ENCODE measurements around the gene EPO.

The EPO gene

DNA sequence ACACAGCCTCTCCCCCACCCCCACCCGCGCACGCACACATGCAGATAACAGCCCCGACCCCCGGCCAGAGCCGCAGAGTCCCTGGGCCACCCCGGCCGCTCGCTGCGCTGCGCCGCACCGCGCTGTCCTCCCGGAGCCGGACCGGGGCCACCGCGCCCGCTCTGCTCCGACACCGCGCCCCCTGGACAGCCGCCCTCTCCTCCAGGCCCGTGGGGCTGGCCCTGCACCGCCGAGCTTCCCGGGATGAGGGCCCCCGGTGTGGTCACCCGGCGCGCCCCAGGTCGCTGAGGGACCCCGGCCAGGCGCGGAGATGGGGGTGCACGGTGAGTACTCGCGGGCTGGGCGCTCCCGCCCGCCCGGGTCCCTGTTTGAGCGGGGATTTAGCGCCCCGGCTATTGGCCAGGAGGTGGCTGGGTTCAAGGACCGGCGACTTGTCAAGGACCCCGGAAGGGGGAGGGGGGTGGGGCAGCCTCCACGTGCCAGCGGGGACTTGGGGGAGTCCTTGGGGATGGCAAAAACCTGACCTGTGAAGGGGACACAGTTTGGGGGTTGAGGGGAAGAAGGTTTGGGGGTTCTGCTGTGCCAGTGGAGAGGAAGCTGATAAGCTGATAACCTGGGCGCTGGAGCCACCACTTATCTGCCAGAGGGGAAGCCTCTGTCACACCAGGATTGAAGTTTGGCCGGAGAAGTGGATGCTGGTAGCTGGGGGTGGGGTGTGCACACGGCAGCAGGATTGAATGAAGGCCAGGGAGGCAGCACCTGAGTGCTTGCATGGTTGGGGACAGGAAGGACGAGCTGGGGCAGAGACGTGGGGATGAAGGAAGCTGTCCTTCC is 620 bp downstream of the EPO start:
- H3K79me2 ChIP-seq (ENCODE audit: insufficient read depth, low read length): no peaks in the 10 kb centered on the region
- ATAC-seq (ENCODE audit: insufficient read depth, low read depth) (no peak), DNase-seq (no peak)
- TF ChIP-seq, protein P1, sequence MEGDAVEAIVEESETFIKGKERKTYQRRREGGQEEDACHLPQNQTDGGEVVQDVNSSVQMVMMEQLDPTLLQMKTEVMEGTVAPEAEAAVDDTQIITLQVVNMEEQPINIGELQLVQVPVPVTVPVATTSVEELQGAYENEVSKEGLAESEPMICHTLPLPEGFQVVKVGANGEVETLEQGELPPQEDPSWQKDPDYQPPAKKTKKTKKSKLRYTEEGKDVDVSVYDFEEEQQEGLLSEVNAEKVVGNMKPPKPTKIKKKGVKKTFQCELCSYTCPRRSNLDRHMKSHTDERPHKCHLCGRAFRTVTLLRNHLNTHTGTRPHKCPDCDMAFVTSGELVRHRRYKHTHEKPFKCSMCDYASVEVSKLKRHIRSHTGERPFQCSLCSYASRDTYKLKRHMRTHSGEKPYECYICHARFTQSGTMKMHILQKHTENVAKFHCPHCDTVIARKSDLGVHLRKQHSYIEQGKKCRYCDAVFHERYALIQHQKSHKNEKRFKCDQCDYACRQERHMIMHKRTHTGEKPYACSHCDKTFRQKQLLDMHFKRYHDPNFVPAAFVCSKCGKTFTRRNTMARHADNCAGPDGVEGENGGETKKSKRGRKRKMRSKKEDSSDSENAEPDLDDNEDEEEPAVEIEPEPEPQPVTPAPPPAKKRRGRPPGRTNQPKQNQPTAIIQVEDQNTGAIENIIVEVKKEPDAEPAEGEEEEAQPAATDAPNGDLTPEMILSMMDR (IDR thresholded peaks at IDR 0.05; ENCODE audit: borderline replicate concordance, extremely low read depth, low read length, poor library complexity, severe bottlenecking): no peak
- no peak for TF ChIP-seq EZH2 (IDR thresholded peaks at IDR 0.05; ENCODE audit: borderline replicate concordance, low read depth, low read length, severe bottlenecking)
- no peak overlapping the region for H3K27ac ChIP-seq (ENCODE audit: low read length)
- H3K4me3 ChIP-seq (ENCODE audit: low read depth in 1 of 2, low read length in 2 of 2): no peak overlapping the region
- peaks cover 12% of the 10 kb centered on the region for H3K9me3 ChIP-seq (ENCODE audit: insufficient read depth, low read length, severe bottlenecking)
- H3K36me3 ChIP-seq (ENCODE audit: insufficient read depth, low read length): no peaks in the 10 kb centered on the region
- H3K9ac ChIP-seq (ENCODE audit: low read depth, low read length): no peak overlapping the region
- no peaks in the 10 kb centered on the region for H4K20me1 ChIP-seq (ENCODE audit: insufficient read depth, low read length)
- H3K4me2 ChIP-seq (ENCODE audit: insufficient read depth, low read length): no peak overlapping the region
- peaks cover 3% of the 10 kb centered on the region for H3K4me1 ChIP-seq (ENCODE audit: insufficient read depth, low read length)
- H3K27me3 ChIP-seq (ENCODE audit: insufficient read depth, low read length, poor library complexity): peaks cover 24% of the 10 kb centered on the region
- H2AFZ ChIP-seq (ENCODE audit: low read depth, low read length): no peak overlapping the region

DNA sequence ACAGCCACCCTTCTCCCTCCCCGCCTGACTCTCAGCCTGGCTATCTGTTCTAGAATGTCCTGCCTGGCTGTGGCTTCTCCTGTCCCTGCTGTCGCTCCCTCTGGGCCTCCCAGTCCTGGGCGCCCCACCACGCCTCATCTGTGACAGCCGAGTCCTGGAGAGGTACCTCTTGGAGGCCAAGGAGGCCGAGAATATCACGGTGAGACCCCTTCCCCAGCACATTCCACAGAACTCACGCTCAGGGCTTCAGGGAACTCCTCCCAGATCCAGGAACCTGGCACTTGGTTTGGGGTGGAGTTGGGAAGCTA is 1.2 kb downstream of the EPO start:
- no peak overlapping the region for H3K9ac ChIP-seq (ENCODE audit: low read depth, low read length)
- H4K20me1 ChIP-seq (ENCODE audit: insufficient read depth, low read length): no peaks in the 10 kb centered on the region
- peaks cover 3% of the 10 kb centered on the region for H3K4me1 ChIP-seq (ENCODE audit: insufficient read depth, low read length)
- peaks cover 12% of the 10 kb centered on the region for H3K9me3 ChIP-seq (ENCODE audit: insufficient read depth, low read length, severe bottlenecking)
- H3K27me3 ChIP-seq (ENCODE audit: insufficient read depth, low read length, poor library complexity): peaks cover 24% of the 10 kb centered on the region
- DNase-seq (no peak), ATAC-seq (ENCODE audit: insufficient read depth, low read depth) (no peak)
- H3K36me3 ChIP-seq (ENCODE audit: insufficient read depth, low read length): no peaks in the 10 kb centered on the region
- no peaks in the 10 kb centered on the region for H3K79me2 ChIP-seq (ENCODE audit: insufficient read depth, low read length)
- no peak overlapping the region for H2AFZ ChIP-seq (ENCODE audit: low read depth, low read length)
- no peak overlapping the region for H3K27ac ChIP-seq (ENCODE audit: low read length)
- no peak overlapping the region for H3K4me3 ChIP-seq (ENCODE audit: low read depth in 1 of 2, low read length in 2 of 2)
- no peak overlapping the region for H3K4me2 ChIP-seq (ENCODE audit: insufficient read depth, low read length)
- TF ChIP-seq, protein P1 (IDR thresholded peaks at IDR 0.05; ENCODE audit: borderline replicate concordance, extremely low read depth, low read length, poor library complexity, severe bottlenecking): no peak
- TF ChIP-seq EZH2 (IDR thresholded peaks at IDR 0.05; ENCODE audit: borderline replicate concordance, low read depth, low read length, severe bottlenecking): no peak

DNA sequence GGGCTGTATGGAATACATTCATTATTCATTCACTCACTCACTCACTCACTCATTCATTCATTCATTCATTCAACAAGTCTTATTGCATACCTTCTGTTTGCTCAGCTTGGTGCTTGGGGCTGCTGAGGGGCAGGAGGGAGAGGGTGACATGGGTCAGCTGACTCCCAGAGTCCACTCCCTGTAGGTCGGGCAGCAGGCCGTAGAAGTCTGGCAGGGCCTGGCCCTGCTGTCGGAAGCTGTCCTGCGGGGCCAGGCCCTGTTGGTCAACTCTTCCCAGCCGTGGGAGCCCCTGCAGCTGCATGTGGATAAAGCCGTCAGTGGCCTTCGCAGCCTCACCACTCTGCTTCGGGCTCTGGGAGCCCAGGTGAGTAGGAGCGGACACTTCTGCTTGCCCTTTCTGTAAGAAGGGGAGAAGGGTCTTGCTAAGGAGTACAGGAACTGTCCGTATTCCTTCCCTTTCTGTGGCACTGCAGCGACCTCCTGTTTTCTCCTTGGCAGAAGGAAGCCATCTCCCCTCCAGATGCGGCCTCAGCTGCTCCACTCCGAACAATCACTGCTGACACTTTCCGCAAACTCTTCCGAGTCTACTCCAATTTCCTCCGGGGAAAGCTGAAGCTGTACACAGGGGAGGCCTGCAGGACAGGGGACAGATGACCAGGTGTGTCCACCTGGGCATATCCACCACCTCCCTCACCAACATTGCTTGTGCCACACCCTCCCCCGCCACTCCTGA is 2.4 kb downstream of the EPO start:
- no peak overlapping the region for H2AFZ ChIP-seq (ENCODE audit: low read depth, low read length)
- H3K4me3 ChIP-seq (ENCODE audit: low read depth in 1 of 2, low read length in 2 of 2): no peak overlapping the region
- peaks cover 11% of the 10 kb centered on the region for H3K9me3 ChIP-seq (ENCODE audit: insufficient read depth, low read length, severe bottlenecking)
- H3K36me3 ChIP-seq (ENCODE audit: insufficient read depth, low read length): no peaks in the 10 kb centered on the region
- H3K9ac ChIP-seq (ENCODE audit: low read depth, low read length): no peak overlapping the region
- no peaks in the 10 kb centered on the region for H4K20me1 ChIP-seq (ENCODE audit: insufficient read depth, low read length)
- no peaks in the 10 kb centered on the region for H3K79me2 ChIP-seq (ENCODE audit: insufficient read depth, low read length)
- no peak for DNase-seq
- no peak overlapping the region for H3K27ac ChIP-seq (ENCODE audit: low read length)
- H3K27me3 ChIP-seq (ENCODE audit: insufficient read depth, low read length, poor library complexity): peaks cover 26% of the 10 kb centered on the region
- peaks cover 3% of the 10 kb centered on the region for H3K4me1 ChIP-seq (ENCODE audit: insufficient read depth, low read length)
- no peak for ATAC-seq (ENCODE audit: insufficient read depth, low read depth)
- H3K4me2 ChIP-seq (ENCODE audit: insufficient read depth, low read length): no peak overlapping the region
- no peak for TF ChIP-seq EZH2 (IDR thresholded peaks at IDR 0.05; ENCODE audit: borderline replicate concordance, low read depth, low read length, severe bottlenecking)
- TF ChIP-seq, protein P1 (IDR thresholded peaks at IDR 0.05; ENCODE audit: borderline replicate concordance, extremely low read depth, low read length, poor library complexity, severe bottlenecking): no peak
